Fibroblast of skin of right quadriceps (primary cell): Measurements from ENCODE around the gene FAM161B.
"Not testable (repeated sequence)": the region's sequence is repeated elsewhere in the genome, so short reads cannot be mapped to it uniquely, and the experiment has no call there.

Experiments used
- DNase-seq: peaks from one replicate; pipeline ENCODE4 v3.0.0-alpha.2; 2013

FAM161B gene, protein sequence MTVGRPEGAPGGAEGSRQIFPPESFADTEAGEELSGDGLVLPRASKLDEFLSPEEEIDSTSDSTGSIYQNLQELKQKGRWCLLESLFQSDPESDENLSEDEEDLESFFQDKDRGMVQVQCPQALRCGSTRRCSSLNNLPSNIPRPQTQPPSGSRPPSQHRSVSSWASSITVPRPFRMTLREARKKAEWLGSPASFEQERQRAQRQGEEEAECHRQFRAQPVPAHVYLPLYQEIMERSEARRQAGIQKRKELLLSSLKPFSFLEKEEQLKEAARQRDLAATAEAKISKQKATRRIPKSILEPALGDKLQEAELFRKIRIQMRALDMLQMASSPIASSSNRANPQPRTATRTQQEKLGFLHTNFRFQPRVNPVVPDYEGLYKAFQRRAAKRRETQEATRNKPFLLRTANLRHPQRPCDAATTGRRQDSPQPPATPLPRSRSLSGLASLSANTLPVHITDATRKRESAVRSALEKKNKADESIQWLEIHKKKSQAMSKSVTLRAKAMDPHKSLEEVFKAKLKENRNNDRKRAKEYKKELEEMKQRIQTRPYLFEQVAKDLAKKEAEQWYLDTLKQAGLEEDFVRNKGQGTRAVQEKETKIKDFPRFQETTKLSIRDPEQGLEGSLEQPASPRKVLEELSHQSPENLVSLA

DNA sequence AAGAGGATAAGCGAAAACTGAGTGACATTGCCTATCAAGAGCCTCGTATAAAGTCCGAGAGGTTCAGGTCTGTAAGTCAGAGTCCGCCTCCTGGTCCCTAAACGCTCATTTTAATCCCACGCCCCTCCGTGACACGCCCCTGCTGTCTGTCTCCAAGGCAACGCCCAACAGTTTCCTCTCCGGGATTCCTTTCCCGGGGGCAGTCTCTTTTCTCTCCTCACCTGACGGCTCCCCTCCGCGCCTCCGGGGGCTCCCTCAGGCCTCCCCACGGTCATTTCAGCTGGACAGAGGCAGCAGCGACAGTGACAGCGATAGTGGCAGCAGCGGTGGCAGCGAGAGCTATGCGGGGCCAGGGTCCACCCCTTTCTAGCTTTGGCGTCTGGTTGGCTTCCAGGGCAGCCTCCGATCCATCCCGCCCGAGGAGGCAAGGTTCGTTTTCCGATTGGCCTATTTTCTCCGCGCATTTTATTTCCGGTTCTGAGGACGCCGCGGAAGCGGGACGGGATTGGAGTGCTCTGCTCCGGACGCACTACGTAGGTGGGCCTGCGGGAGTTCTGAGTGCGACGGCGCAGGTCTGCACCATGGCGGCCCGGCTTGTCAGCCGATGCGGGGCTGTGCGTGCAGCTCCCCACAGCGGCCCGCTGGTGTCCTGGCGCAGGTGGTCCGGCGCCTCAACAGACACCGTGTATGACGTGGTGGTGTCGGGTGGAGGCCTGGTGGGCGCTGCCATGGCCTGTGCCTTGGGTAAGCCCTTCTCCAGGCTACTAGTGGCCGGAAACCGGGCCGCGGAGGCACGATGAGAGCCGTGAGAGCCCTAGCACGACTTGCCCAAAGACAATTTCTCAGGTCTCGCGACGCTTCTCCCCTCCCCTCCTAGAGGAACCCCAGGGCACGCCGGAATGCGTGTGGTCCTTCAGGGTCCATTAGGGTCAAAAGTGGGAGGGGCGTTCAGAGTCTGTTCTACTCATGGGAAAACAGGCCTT is at the start of gene FAM161B, which contains the start of gene COQ6:
Gene FAM161B, minus strand, starts transcription at position 343 of the 983 bp plus-strand sequence. Its CDS starts 68 bp downstream, at position 275.
Gene COQ6, plus strand, starts transcription at position 551 of the 983 bp plus-strand sequence. Its CDS starts 31 bp downstream, at position 582.
- peak; percentile 96 for DNase-seq

DNA sequence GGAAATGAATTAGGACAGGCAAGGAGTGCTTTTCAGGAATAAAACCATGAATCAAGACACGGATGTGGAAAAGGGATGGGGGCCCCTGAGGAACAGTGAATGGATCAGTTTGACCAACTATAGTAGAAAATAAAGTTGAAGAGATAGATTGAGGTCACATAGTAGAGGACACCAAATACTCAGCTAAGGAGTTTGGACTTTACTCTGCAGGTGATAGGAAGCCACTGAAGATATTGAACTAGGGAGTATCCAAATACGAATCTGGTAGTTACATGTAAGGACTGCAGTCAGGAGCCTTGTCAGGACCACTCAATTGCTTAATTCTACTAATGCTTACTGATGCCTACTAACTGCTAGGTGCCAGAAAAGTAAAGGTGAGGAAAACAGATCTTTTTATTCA is 48.8 kb upstream of the FAM161B start:
- no peak for DNase-seq

DNA sequence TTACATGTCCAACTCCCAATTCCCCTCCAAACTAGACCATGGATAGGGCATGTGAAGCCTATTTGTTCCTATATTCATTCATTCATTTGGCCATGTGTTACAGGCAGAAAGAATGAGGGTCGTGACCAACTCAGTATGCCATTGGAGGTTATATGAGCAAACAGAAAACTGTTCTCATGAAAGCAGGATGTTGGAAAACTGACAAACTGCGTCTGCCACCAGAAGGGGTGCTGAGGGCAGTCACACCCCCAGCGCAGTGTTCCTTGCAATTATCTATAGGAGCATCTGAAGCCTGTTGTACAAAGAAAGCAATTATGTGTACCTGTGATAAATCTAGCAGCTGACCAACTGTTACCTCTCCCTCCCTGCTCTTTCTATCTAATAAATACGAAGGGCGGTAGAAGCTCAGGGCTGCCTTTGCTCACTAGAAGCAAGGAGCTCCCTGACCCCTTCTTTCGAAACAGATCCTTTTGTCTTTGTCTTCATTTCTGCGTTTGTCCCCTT is 48.1 kb upstream of the FAM161B start:
- no peak for DNase-seq

DNA sequence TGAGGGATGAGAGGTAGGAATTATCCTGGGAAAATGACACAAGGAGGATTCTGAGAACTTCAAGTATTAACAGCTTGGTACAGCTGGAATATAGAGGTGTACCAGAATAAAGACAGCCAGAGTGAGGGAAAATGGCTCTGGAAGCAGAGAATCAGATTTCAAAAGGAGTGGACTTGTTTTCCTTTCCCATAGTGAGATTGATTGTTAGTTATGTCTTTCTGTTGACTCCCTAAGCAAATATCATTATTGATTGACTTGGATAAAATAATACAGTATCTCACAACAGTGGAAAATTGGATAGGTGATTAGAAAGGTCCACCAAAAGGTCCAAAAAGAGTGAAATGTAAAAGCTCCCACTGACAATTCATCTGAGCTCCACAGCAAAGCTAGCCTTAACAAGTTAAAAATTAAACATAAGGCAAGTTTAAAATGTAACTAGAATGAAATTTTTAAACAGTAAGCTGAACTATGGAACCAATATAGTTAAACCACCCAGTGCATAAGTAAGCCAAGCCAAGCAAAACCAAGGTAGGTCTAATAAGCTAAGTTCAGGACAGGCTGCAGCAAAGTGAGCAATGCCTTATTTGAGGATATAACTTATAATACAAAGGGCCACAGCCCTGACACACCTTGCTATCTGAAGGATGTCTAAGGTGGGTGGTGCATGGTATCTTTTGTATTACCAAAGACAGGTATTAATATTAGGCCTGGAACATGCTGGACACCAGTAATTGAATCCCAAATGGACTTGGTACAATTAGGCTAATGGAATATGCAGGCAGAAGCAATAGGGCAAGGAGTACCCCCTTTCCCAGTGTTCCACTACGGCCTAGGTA is 47.4 kb upstream of the FAM161B start:
- no peak for DNase-seq

DNA sequence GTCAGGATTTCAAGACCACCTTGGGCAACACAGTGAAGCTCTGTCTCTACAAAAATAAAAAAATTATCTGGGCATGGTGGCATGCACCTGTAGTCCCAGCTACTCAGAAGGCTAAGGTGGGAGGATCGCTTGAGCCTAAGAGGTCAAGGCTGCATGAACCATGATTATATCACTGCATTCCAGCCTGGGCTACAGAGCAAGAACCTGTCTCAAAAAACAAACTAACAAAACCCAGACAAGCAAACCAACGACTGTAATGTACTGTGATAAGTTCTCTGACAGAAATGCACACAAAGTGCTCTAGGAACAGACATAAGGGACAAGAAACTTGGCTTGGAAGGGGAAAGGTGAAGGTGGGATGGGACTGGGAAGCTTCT is 46.8 kb upstream of the FAM161B start:
- no peak for DNase-seq

DNA sequence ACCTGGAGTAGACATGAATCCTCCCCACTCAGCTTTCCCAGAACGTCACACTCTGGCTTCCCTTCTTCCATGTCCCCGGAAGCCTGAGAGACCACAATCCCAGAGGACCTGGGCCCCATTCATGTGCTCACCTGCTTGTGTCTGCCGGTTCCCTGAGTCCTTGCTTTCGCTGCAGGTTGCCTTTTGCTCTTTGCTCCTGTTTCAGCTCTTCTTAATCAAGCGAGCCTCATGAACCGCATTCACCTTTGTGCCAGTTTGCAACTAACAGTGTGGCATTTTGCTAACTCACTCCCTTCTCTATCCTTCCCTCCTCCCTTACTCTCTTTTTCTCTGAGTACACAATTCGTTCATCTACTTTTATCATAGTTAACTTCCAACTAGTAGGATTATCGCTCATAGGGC is 46.1 kb upstream of the FAM161B start:
- no peak for DNase-seq

DNA sequence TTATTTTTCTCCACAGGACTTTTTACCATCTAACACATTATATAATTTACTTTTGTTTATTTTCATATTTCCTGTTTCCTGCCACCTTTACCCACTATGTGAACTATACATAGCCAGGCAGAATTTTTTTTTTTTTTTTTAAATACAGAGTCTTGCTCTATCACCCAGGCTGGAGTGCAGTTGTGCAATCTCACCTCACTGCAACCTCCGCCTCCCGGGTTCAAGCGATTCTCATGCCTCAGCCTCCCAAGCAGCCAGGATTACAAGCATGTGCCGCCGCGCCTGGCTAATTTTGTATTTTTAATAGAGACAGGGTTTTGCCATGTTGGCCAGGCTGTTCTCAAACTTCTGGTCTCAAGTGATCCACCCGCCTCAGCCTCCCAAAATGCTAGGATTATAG is 45.0 kb upstream of the FAM161B start:
- DNase-seq, result not testable (repeated sequence)

DNA sequence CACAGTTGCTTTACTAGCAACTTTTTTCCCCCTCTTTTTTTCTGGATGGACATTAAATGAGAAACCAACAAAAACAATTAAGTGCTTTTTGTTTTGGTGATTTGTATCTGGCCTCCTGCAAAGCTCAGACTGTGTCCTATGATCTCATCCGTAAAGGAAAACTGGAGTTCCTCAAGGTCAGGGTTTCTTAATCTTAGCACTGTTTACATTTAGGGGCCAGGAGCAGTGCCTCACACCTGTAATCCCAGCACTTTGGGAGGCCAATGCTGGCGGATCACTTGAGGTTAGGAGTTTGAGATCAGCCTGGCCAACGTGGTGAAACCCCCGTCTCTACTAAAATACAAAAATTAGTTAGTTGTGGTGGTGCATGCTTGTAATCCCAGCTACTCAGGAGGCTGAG is 41.2 kb upstream of the FAM161B start:
- DNase-seq, result no peak

DNA sequence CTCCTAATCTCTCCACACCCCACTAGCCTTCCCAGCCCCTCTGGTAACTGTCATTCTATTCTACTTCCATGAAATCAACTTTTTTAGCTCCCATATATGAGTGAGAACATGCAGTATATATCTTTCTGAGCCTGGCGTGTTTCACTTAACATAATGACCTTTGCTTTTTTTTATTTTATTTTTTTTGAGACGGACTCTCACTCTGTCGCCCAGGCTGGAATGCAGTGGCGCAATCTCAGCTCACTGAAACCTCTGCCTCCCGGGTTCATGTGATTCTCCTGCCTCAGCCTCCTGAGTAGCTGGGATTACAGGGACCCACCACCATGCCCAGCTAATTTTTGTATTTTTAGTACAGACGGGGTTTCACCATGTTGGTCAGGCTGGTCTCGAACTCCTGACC is 38.8 kb upstream of the FAM161B start:
- not testable (repeated sequence) for DNase-seq

DNA sequence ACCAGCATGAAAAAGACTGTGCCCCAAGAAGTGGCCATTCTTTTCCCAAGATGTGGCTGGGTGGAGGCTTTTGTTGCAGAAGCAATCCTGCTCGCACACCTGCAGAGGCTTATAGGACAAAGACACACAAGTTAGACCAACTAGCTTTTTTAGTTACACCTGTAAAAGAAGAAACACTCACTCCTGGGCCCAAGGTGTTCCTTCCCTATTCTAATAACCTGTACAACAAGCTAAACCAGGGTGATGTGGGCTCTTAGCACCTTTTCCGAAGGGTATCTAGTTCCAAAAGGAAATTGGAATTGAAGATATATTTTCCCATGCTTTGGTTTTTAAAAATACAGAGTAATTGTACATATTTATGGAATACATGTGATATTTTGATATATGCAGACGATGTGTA is 38.2 kb upstream of the FAM161B start:
- DNase-seq, result no peak

DNA sequence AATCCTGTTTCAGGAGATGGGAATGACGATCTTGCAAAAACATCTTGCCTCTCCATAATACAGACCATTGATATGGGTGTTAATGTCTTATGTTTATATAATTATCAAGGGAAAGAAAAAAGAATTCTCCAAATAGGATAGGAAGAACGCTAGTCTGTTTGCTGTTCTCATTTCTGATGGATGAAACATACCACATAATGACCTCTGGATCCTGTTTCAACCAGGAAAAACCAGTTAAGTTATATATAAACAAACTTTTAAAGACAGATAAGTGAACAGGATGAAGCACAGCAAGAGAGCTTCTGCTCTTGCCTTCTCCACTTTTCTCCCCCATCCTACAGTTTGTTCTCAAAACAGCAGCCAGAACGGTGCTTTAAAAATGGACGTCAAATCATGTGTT is 28.0 kb upstream of the FAM161B start:
- DNase-seq, result no peak

DNA sequence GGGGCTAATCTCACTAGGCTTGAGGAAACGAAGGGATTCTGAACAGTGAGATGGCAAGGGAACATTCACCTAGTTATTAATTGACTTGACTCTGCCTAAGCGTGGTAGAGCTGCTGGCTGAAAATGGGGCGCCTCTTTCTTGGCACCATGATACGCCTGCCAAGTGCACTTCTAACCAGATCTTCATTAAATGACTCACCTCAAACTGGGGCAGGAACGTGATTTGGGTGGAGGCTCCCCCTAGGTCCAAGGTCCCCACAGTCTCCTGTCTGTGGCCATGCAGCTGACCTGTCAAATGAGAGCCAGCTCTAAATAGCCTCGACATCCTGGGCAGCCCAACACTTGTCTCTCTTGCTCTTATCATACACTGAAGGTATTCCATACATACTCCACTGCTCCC is 26.2 kb upstream of the FAM161B start:
- no peak for DNase-seq

DNA sequence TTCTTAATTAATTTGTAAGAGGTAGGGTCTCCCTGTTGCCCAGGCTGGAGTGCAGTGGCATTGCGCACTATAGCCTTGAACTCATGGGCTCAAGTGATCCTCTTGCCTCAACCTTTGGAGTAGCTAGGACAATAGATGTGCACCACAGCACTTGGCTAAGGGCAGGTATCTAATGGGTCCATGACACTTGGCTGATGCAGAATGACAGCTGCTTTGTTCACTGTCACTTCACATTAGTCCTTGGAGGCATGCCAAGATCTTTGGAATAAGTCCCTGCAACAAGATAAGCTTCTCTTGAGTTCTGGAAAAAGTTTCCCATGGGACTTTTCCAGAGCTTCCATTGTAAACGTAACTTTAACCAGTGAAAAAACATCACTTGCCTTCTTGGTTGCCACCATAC is 23.6 kb upstream of the FAM161B start:
- no peak for DNase-seq

DNA sequence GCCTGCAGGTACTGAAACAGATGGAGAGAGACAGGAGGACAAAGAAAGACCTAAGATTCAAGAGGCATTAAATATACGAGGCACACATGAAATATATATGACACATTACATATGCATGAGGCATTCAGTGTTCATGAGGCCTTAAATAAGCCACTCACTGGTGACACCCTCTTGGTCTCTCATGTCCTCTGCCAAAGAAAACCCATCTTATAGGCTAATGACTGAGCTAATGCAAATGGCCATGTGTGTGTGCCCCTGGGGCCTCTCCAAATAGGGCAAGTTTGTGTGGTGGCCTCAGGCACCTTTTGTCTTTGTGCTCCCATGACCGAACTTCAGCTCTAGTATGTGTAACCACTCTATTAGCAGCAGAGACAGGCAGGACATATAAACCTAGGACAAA is 19.0 kb upstream of the FAM161B start:
- DNase-seq, result no peak

DNA sequence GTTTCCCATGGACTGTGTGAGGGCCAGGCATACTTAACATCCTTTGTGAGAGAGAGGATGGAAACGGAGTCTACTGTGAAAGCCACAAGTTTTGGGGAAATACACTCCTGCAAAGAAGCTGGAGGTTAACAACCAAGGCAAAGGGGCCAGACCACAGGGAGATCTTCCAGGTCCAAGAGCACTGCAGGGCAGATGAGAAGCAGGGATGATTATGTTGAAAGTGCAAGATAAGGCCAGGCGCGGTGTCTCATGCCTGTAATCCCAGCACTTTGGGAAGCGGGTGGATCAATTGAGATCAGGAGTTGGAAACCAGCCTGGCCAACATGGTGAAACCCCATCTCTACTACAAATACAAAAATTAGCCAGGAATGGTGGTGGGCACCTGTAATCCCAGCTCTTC is 15.3 kb upstream of the FAM161B start:
- DNase-seq, result no peak

DNA sequence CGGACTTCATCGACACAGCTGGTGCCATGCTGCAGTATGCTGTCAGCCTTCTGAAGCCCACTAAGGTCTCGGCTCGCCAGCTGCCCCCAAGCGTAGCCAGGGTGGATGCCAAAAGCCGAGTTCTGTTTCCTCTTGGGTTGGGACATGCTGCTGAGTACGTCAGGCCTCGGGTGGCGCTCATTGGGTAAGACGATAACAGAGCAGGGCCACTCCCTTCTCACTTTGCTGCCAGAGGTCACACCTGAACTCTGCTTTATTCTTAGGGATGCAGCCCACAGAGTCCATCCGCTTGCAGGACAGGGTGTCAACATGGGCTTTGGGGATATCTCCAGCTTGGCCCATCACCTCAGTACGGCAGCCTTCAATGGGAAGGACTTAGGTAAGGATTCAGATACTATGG is 11.3 kb upstream of the FAM161B start:
- DNase-seq, result no peak

DNA sequence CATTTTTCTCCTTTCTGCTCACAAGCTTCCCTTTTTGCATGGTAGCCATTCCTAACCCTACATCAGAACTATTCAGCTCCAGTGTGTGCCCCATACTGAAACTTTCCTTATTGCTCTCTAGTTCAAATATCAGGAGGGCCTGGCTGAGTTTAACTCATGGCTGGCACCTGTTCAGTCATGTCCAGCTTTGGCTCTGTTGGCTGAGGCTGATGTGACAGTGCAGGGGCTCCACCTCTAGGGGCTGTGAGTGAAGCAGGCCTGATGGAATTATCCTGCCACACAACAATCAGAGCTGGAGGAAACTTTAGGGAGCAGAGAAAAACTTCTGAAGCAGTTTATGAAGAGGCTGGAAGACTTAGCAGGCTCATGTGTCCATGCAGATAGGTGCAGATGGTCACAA is 8.7 kb upstream of the FAM161B start:
- no peak for DNase-seq

DNA sequence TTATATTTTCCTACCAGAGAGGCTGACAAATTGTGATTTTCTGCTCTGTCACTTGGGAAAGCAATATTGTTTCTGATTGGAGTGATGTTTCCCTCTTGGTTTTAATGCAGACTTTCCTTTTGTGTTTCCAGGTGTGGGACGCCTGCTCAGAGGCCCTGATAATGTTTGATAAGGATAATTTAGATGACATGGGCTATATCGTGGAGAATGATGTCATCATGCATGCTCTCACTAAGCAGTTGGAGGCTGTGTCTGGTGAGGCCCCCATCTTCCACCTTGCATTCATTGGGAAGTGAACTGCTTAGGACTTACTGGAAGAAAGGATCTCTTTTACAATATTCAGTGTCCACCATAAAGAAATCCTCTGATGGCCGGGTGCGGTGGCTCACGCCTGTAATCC is 5.8 kb upstream of the FAM161B start:
- no peak for DNase-seq

DNA sequence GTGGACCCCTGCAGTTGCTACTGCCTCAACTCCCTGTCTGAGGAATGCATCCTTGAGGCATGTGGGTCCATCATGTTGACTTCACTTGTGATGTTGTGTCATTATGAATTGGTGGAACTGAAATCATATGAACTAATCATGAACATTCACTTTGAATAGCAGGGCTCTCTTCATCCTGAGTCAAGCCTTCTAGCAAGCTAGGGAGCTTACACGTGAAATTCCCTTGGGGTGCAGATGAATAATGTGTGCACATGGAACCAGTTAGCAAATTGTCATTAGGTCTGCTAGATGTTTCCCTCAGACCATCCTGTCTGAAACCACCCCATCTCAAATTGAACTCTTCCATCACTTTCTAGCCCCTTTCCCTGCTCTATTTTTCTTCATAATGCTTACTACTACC is 3.8 kb upstream of the FAM161B start:
- DNase-seq, result peak; percentile 8

DNA sequence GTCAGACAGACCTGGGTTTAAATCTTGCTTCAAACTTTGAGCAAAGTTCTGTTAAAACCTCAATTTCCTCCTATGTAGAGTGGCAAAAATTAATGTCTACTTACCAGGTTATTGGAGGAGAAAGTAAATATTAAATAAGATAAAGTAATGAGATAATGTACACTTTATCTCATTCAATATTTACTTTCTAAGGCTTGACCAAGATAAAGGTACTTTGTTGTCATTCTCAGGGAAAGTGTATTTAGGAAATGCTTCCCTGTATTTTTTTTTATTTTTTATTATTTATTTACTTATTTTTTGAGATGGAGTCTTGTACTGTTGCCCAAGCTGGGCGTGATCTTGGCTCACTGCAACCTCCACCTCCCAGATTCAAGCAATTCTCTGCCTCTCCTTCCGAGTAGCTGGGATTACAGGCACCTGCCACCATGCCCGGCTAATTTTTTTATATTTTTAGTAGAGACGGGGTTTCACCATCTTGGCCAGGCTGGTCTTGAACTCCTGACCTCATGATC is 4.7 kb downstream of the FAM161B start:
- no peak for DNase-seq

DNA sequence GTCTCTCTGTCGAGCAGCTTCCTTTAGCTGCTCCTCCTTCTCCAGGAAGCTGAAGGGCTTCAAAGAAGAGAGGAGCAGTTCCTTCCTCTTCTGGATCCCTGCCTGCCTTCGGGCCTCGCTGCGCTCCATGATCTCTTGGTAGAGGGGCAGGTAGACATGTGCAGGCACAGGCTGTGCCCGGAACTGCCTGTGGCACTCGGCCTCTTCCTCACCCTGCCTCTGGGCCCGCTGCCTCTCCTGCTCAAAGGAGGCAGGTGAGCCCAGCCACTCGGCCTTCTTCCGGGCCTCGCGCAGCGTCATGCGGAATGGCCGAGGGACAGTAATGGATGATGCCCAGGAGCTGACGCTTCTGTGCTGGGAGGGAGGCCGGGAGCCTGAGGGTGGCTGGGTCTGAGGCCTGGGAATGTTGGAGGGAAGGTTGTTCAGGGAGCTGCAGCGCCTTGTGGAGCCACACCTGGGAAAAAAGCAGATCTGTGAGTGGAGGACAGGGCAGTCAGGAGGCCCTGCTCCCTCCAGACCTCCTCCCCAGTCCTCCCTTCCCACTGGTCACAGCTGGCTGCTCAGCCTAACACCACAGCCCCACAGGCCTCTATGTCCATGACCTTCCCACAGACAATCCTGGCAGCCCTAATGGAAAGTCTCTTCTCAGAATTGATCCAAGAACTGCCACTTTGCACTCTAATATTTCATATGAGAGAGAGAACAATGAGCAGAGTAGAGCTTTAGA is 5.3 kb downstream of the FAM161B start:
- DNase-seq, result no peak
